ENCODE data around the gene SSR2.
A peak's percentile ranks its signal among the peaks of the same experiment; 100 is the strongest.
"Not testable (repeated sequence)": the region's sequence is repeated elsewhere in the genome, so short reads cannot be mapped to it uniquely, and the experiment has no call there.

The SSR2 gene

GRCh38 chr1:155989242-155990004 is 31.3 kb downstream of the SSR2 start:
- peak overlapping the region; percentile 35 for H3K4me3 ChIP-seq (ENCODE audit: control insufficient read depth, low read depth, low read length)
- peak; percentile 100 for TF ChIP-seq CTCF (IDR thresholded peaks at IDR 0.05; ENCODE audit: control insufficient read depth, insufficient read depth, low read depth, low read length, missing control alignments)
- no peak for DNase-seq (ENCODE audit: low read depth)

DNA sequence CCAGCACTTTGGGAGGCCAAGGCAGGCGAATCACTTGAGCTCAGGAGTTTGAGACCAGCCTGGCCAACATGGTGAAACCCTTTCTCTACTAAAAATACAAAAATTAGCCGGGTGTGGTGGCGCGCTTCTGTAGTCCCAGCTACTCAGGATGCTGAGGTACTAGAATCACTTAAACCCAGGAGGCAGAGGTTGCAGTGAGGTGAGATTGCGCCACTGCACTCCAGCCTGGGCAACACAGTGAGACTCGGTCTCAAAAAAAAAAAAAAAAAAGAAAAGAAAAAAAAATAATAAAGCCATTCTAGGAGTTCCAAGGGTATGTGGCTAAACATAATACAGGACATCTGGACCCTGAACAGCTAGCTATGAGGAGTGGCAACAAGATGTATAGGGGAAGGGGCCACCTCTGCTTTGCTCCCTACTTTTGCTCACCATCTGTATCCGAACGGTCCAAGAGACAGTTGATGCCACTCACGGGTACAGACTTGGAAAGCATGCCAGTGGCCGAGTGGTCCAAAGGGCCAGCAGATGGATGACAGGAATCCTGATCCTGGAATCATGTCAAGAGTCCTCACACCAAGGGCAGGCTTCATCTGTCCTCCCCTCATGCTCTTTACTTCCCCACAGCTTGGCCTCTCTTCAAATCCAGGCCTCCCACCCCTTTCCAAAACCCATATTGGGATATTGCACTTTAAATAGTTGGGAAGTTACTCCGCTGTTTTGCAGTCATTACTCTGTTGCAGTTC is 35.7 kb downstream of the SSR2 start:
- not testable (repeated sequence) for DNase-seq (ENCODE audit: low read depth); H3K4me3 ChIP-seq (ENCODE audit: control insufficient read depth, low read depth, low read length)

DNA sequence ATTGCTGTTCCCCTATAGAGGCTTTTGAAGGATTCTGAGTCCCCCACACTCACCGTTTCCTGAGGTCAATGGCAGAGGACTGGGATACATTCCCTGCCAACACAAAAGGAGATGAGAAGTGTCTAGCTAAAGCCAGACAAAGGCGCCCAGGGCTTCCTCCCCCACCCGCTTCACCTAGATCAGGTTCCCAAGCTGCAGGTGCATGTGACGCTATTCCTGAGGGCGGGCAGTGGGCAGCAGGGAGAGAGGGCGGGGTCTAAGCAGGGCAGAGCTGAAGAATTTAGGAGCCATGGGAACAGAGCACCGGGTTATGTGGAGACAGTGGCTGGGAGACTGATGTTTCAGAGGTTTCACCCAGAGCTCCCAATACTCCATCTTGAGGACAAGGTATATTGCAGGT is 36.4 kb downstream of the SSR2 start:
- no peak for TF ChIP-seq CTCF (IDR thresholded peaks at IDR 0.05; ENCODE audit: control insufficient read depth, insufficient read depth, low read depth, low read length, missing control alignments)
- no peak overlapping the region for H3K4me3 ChIP-seq (ENCODE audit: control insufficient read depth, low read depth, low read length)
- no peak for DNase-seq (ENCODE audit: low read depth)

DNA sequence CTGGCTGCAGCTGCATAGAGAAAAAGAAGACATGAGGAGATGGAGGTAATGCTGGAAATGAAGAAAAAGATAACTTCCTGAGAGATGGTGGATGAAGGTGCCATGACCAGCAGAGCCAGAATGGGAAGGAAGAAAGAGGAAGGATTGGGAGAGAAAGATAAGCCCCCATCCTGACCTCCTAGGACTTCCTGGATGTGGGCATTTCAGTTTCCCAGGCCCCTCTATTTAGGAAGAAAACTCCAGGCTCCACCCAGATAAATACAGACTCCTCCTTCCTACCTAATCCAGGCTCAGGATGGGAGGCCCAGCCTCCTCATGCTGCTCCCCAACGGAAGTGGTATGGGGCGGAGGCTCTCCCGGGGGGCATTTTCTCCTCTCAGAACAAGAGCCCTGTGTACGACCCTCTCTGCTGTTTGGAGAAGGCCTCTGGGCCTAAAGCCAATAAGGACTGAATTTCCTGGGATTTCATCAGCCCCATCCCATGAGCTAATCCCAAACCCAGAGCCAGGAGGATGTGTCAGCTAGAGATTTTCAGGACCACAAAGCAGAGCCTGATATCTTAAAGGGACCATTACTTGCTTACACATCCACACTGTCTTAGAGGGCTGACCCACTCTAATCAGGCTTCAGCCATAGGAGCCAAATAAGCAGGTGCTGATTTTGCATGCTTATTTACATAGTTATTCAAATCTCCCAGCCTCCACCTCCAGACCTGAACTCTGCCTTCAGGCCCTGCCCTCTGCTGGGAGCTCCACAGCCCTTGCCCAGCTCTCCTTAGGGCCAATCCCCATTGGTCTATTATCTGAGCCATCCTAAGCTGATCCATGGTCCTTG is 37.3 kb downstream of the SSR2 start:
- peak overlapping the region; percentile 84 for H3K4me3 ChIP-seq (ENCODE audit: control insufficient read depth, low read depth, low read length)
- peak; percentile 8 for TF ChIP-seq CTCF (IDR thresholded peaks at IDR 0.05; ENCODE audit: control insufficient read depth, insufficient read depth, low read depth, low read length, missing control alignments)
- DNase-seq (ENCODE audit: low read depth) = peak; percentile 99

GRCh38 chr1:155982106-155982505 is 38.6 kb downstream of the SSR2 start:
- peak overlapping the region; percentile 84 for H3K4me3 ChIP-seq (ENCODE audit: control insufficient read depth, low read depth, low read length)
- TF ChIP-seq CTCF (IDR thresholded peaks at IDR 0.05; ENCODE audit: control insufficient read depth, insufficient read depth, low read depth, low read length, missing control alignments) = no peak
- DNase-seq (ENCODE audit: low read depth) = no peak

- peak overlapping the region; percentile 84 for H3K4me3 ChIP-seq (ENCODE audit: control insufficient read depth, low read depth, low read length)
- peak; percentile 65 for DNase-seq (ENCODE audit: low read depth)
- TF ChIP-seq CTCF (IDR thresholded peaks at IDR 0.05; ENCODE audit: control insufficient read depth, insufficient read depth, low read depth, low read length, missing control alignments) = no peak
These were observed 39.3 kb downstream of the SSR2 start for GRCh38 chr1:155981266-155982088.
